ENCODE measurements around the gene GALR1.

Gene GALR1

DNA sequence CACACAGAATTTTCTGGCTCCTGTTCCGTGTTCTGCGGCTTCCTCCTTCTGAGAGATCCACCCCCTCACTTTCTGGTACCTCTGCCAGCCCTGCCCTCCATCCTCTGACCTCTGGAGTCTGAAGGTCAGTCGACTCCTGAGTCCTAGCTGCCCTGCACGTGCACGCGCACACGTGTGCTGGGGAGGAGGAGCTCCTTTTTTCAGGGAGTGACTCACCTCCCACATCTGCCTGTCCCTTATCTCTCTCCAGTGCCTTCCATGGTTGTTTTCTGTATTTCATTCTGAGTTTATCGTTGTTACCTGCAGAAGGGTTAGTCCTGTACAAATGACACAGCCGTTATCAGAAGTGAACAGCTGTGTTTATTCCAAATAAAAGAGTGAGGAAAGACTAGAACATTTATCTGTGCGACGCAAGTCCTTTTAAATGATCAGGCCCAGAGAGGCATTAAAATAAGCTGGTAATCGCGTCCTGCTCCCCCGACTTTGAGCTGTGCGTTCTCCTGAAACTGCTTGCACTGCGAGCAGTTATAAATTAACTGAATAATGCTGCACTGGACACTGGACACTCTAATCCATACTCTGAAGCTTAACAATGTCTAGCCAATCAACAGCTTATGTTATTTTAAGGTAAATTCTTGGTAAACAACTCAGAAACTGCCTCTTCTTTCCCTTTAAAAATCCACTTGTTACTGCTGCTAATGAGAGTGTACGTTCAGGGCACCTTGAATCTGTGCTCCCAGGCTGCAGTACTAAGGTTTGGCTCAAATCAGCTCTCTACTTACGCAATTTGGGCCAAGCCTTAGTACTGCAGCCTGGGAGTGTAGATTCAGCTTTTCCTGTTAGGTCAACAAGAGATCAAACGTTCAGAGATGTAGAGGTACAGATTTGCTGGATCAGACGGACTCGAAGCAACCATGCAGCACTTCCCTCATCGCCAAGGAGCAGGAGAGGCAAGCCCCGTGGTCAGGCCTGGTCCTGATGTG, 72.5 kb downstream of the GALR1 start:
- no peak for DNase-seq (ENCODE audit: low spot score)

DNA sequence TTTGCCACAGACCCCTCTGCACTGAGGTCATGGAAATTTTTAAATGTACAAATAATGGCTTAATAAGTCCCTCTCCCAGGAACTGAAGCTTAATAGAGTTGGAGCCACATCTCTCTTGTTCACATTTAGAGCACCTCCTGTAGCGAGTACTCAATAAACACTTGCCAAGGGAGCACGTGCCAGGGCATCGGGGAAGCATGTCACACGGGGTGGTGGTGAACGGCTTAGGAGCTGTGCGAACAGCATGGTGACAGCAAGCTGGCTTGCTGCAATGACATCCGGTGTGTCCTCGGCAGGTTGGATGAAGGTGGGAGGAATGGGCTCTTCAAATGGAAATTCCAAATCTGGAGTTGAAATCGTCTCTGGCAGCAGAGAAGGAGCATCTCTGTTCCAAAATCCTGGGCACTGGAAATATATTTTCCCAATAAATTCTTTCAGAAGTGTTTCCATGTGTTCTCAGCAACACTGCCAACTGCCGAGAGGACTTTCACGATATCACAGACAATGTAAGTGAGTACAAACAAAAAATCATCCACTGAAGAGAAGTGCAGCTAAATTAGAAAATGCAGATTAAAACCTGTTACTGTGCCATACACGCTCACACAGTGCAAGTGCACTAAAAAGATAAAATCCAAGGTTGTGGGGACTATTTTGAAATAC, 74.1 kb downstream of the GALR1 start:
- DNase-seq (ENCODE audit: low spot score) = no peak

Measured in RKO (cell line).